ENCODE data around the gene VCAN. TPM values are rescaled to one million over a fixed set of nuclear protein-coding genes. Genes with fewer than 3 reads are reported as not detected.

The VCAN gene
- total and polyA plus RNA-seq, 2 experiments from 2014 or later = 133 to 404 TPM

GRCh38 chr5:83542839-83543238 lies 71.3 kb downstream of the VCAN start:
- H3K4me1 Mint-ChIP-seq = no peaks in the 10 kb centered on the region; the same call in 2 of the 3 replicates
- H3K4me2 ChIP-seq = no peak overlapping the region

More at GRCh38 chr5:83542839-83543238, 71.3 kb downstream of the VCAN start:
- Histone ChIP-seq H3K27me3 (ENCODE audit: insufficient read depth) (no peaks in the 10 kb centered on the region), H2AFZ (no peak overlapping the region), H4K20me1 (replicated peaks; ENCODE audit: insufficient read depth) (no peaks in the 10 kb centered on the region), H3K27ac (ENCODE audit: low read depth) (no peak overlapping the region), H3K79me2 (replicated peaks; ENCODE audit: insufficient read depth) (peaks cover 17% of the 10 kb centered on the region; the same call in 1 of the 2 replicates), H3K4me1 (ENCODE audit: insufficient read depth) (no peaks in the 10 kb centered on the region), H3F3A (replicated peaks; ENCODE audit: low read depth) (no peaks in the 10 kb centered on the region), H3K9me2 (ENCODE audit: insufficient read depth) (peaks cover 7% of the 10 kb centered on the region), H3K4me3 (no peak overlapping the region), H3K36me3 (ENCODE audit: insufficient read depth) (peaks cover 46% of the 10 kb centered on the region)
- H3K27ac Mint-ChIP-seq = no peak overlapping the region
- H3K9me3 Mint-ChIP-seq = no peaks in the 10 kb centered on the region; the same call in 2 of the 3 replicates
- H3K27me3 Mint-ChIP-seq (ENCODE audit: insufficient read depth, low read depth, poor library complexity) = no peaks in the 10 kb centered on the region
- no peak for DNase-seq (ENCODE audit: low spot score)
- TF ChIP-seq ZNF114 (CRISPR knock-in tag; IDR thresholded peaks at IDR 0.05) = no peak
- TF ChIP-seq REST (IDR thresholded peaks at IDR 0.05; ENCODE audit: unreplicated experiment) = no peak
- TF ChIP-seq POLR2AphosphoS5 (IDR thresholded peaks at IDR 0.05; ENCODE audit: low read depth) = no peak
- TF ChIP-seq CREB1 (CRISPR knock-in tag; IDR thresholded peaks at IDR 0.05; ENCODE audit: low read depth) = no peak
- no peak for TF ChIP-seq EZH2phosphoT487 (IDR thresholded peaks at IDR 0.05; ENCODE audit: unreplicated experiment)
- TF ChIP-seq JUNB (IDR thresholded peaks at IDR 0.05; ENCODE audit: unreplicated experiment) = no peak
- no peak for TF ChIP-seq STAT1 (IDR thresholded peaks at IDR 0.05; ENCODE audit: unreplicated experiment)
- TF ChIP-seq ZNF331 (CRISPR knock-in tag; IDR thresholded peaks at IDR 0.05; ENCODE audit: low read depth) = no peak
- TF ChIP-seq ETS1 (IDR thresholded peaks at IDR 0.05) = no peak
- TF ChIP-seq ZNF462 (CRISPR knock-in tag; IDR thresholded peaks at IDR 0.05) = no peak
- TF ChIP-seq CTCF (conservative IDR thresholded peaks at IDR 0.05; ENCODE audit: low read depth in 2 of 2) = no peak
- no peak for TF ChIP-seq NANOG (IDR thresholded peaks at IDR 0.05; ENCODE audit: borderline replicate concordance)
- no peak for TF ChIP-seq EZH2 (IDR thresholded peaks at IDR 0.05; ENCODE audit: low read depth, unreplicated experiment)
- ATAC-seq = no peak
- H3K36me3 Mint-ChIP-seq (ENCODE audit: low read depth) = peaks cover 65% of the 10 kb centered on the region
- no peak overlapping the region for H3K4me3 Mint-ChIP-seq

All from GM23338 (cell line).